Gastrocnemius medialis (tissue), 4 donors: ENCODE results near the gene TAGAP.

Source experiments
- POLR2A ChIP-seq, 2 donors: fragments of 450-650 bp; IDR thresholded peaks; one replicate each; pipeline ENCODE4 v1.6.1; 2017; ENCODE audit warnings: antibody characterized with exemption in 2 of 2, mild to moderate bottlenecking in 2 of 2, moderate library complexity in 2 of 2
- TF ChIP-seq, protein P1 (sequence below), 5 experiments: fragments of 450-650 bp in 3 of 5; fragments of 200-600 bp in 2 of 5; sonication (generic) in 2 of 5; IDR thresholded peaks in 4 of 5; conservative IDR thresholded peaks in 1 of 5; 1 replicate in 4 of 5; 2 replicates in 1 of 5; pipeline ENCODE4 v1.5.1; 2016 to 2019; ENCODE audit warnings: antibody characterized with exemption in 5 of 5, mild to moderate bottlenecking in 3 of 5, moderate library complexity in 3 of 5

GRCh38 chr6:159061146-159061545 lies 16.4 kb upstream of the TAGAP start:
- TF ChIP-seq, protein P1, sequence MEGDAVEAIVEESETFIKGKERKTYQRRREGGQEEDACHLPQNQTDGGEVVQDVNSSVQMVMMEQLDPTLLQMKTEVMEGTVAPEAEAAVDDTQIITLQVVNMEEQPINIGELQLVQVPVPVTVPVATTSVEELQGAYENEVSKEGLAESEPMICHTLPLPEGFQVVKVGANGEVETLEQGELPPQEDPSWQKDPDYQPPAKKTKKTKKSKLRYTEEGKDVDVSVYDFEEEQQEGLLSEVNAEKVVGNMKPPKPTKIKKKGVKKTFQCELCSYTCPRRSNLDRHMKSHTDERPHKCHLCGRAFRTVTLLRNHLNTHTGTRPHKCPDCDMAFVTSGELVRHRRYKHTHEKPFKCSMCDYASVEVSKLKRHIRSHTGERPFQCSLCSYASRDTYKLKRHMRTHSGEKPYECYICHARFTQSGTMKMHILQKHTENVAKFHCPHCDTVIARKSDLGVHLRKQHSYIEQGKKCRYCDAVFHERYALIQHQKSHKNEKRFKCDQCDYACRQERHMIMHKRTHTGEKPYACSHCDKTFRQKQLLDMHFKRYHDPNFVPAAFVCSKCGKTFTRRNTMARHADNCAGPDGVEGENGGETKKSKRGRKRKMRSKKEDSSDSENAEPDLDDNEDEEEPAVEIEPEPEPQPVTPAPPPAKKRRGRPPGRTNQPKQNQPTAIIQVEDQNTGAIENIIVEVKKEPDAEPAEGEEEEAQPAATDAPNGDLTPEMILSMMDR (IDR thresholded peaks at IDR 0.05 in 4 of 5, conservative IDR thresholded peaks at IDR 0.05 in 1 of 5), result no peak
- TF ChIP-seq POLR2A (IDR thresholded peaks at IDR 0.05), result no peak
